Measurements from ENCODE around the gene KIF13A. TPM values are rescaled to one million over a fixed set of nuclear protein-coding genes. Genes with fewer than 3 reads are reported as not detected.

The KIF13A gene
- total RNA-seq: 21.8 and 26.2 TPM in 2 replicates

DNA sequence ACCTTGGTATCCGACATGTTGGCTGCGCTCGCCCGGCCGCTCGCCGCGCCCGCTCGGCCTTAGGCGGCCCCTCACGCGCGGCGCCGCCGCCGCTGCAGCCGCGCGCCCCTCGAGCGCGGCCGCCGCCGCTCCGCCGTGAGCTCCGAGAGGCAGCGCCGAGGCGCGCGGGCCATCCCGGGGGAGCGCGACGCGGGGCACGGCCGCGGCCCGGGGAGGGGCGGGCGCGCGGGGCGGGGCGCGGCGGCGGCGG, at the start of gene KIF13A:
Gene KIF13A, minus strand, starts transcription at position 189 of the 250 bp plus-strand sequence. Its CDS starts 172 bp downstream, at position 17.

Other genes with a start within 250 kb of the KIF13A start
- 0.43 and 1.3 TPM in 2 replicates for gene NHLRC1, start 135.0 kb upstream of the KIF13A start, total RNA-seq
- gene TPMT, start 167.4 kb upstream of the KIF13A start, total RNA-seq: 10.5 and 15.0 TPM in 2 replicates
- 4.1 and 8.2 TPM in 2 replicates for gene KDM1B, start 167.8 kb upstream of the KIF13A start, total RNA-seq

Measured in dermis lymphatic vessel endothelial cell (primary cell).